Measurements from ENCODE around the gene CEP162.
"Not testable (repeated sequence)": the region's sequence is repeated elsewhere in the genome, so short reads cannot be mapped to it uniquely, and the experiment has no call there.

CEP162 gene

DNA sequence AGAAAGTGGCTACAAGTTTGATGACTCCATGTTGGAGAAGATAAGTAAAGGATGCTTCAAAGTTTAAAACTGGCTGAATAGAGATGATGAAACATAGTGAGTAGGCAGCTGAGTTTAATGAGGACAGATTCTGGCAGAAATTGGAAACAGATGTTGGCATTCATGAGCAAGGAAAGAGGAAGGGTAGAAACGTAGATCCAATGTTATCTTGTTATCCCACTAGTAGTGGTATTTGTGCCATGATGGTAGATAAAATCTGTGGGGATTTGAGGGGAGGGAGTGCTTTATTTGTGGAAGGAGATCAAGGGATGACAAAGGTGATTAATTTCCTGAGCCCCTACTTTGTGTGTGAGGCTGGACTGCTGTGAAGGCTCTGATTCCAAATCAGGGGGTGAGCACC is 124.4 kb downstream of the CEP162 start:
- DNase-seq (ENCODE audit: insufficient read length, low spot score) (no peak), FAIRE-seq (no peak)
- TF ChIP-seq PAX5 (IDR thresholded peaks at IDR 0.05; ENCODE audit: insufficient read depth, low read length, severe bottlenecking) (no peak), SPI1 (IDR thresholded peaks at IDR 0.05; ENCODE audit: low read depth, low read length) (no peak), TAF1 (IDR thresholded peaks at IDR 0.05; ENCODE audit: low read depth, low read length) (no peak), POLR2A (IDR thresholded peaks at IDR 0.05; ENCODE audit: low read depth, low read length) (no peak), POLR2AphosphoS5 (IDR thresholded peaks at IDR 0.05; ENCODE audit: low read depth, low read length) (no peak), POU2F2 (IDR thresholded peaks at IDR 0.05; ENCODE audit: low read depth, low read length) (no peak)

DNA sequence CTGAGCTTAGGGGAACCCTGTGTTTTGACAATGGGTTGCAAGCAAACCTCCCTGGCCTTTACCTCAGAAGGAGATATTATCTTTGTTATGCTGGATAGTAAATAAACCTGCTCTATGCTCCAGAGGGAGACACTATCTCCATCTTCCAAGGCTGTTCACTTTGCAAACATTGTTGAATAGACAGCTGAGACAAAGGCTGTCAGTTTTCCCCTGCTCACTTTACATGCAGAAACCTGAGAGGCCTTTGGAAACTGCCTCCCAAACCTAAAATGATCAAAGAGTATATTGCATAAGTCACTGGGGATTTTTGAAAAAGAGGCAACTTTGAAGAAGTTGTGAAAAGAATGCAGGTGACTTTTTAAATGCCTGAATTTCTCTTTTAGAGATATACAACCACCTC is 132.3 kb downstream of the CEP162 start:
- FAIRE-seq (no peak), DNase-seq (ENCODE audit: insufficient read length, low spot score) (no peak)
- TF ChIP-seq PAX5 (IDR thresholded peaks at IDR 0.05; ENCODE audit: insufficient read depth, low read length, severe bottlenecking), result no peak
- no peak for TF ChIP-seq POLR2A (IDR thresholded peaks at IDR 0.05; ENCODE audit: low read depth, low read length)
- TF ChIP-seq POLR2AphosphoS5 (IDR thresholded peaks at IDR 0.05; ENCODE audit: low read depth, low read length), result no peak

DNA sequence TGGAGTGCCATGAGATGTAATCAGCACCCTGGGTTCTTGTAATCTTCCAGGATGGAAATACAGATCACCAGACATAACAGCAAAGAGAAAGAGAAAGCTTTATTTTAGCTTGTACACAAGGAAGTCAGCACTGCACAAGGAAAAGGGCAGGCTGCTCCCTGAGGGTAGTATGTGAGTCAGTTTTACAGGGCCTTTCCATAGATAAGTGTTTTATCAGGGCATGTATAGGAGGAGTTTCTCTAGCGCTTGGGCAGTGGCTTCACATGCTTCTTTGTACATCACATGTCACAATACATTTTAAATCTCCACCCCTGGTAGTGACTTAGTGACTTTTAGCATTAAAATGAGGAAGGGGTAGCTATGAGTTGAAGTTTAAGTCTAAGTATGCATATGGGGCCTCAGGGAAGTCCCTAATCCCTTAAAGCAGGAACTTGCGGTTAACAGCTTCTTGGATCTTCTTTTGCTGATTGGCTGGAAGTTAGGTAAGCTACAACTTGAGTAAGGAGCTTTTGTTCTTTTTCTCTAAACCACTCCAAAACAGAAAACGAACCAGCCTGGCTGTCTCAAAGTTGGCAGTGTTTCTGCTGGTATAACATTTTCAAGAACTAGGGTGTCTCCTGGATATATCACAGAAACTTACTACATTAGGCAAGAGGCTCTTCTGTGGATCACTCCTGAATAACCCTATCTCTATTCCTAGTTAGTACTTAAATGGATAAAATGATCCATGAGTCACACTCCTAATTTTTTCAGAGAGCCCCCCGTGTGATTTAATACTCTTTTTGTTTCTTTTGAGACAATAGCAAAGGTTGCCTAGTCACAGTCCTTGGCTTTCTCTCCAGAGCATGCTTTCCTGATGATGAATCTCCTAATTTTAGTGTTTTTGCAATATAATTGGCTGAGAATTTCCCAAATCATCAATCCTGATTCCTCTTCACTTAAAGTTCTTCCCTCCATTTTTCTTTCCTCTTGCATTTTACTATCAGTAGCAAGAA is 133.7 kb downstream of the CEP162 start:
- FAIRE-seq (no peak), DNase-seq (ENCODE audit: insufficient read length, low spot score) (no peak)
- TF ChIP-seq SPI1 (IDR thresholded peaks at IDR 0.05; ENCODE audit: low read depth, low read length), result no peak
- TF ChIP-seq TAF1 (IDR thresholded peaks at IDR 0.05; ENCODE audit: low read depth, low read length), result no peak
- TF ChIP-seq POLR2A (IDR thresholded peaks at IDR 0.05; ENCODE audit: low read depth, low read length), result no peak
- no peak for TF ChIP-seq PAX5 (IDR thresholded peaks at IDR 0.05; ENCODE audit: insufficient read depth, low read length, severe bottlenecking)

DNA sequence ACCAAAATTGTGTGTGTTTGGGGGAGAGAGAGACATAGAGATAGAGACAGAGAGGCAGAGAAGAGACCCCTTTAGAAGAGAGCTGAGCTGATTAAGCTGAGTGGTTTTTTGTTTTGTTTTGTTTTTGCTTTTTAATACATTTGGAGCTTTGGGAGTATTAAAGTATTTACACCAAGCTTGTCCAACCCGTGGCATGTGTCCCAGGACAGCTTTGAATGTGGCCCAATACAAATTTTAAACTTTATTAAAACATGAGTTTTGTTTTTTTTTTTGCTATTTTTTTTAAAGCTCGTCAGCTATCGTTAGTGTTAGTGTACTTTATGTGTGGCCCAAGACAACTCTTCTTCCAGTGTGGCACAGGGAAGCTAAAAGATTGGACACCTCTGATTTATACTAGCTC is 137.9 kb downstream of the CEP162 start:
- TF ChIP-seq POU2F2 (IDR thresholded peaks at IDR 0.05; ENCODE audit: low read depth, low read length), result no peak
- no peak for FAIRE-seq
- DNase-seq (ENCODE audit: insufficient read length, low spot score), result no peak

DNA sequence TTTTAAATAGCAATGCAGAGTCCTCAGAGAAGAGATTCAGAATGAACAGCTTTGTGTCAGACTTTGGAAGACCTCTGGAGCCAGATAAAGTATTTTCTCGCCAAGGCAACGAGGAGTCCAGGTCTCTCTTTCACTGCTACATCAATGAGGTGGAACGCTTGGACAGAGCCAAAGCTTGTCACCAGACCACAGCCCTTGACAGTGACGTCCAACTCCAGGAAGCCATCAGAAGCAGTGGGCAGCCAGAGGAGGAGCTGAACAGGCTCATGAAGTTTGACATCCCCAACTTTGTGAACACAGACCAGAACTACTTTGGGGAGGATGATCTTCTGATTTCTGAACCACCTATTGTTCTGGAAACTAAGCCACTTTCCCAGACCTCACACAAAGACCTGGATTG is 138.4 kb downstream of the CEP162 start:
- FAIRE-seq (no peak), DNase-seq (ENCODE audit: insufficient read length, low spot score) (no peak)
- TF ChIP-seq SPI1 (IDR thresholded peaks at IDR 0.05; ENCODE audit: low read depth, low read length), result no peak

DNA sequence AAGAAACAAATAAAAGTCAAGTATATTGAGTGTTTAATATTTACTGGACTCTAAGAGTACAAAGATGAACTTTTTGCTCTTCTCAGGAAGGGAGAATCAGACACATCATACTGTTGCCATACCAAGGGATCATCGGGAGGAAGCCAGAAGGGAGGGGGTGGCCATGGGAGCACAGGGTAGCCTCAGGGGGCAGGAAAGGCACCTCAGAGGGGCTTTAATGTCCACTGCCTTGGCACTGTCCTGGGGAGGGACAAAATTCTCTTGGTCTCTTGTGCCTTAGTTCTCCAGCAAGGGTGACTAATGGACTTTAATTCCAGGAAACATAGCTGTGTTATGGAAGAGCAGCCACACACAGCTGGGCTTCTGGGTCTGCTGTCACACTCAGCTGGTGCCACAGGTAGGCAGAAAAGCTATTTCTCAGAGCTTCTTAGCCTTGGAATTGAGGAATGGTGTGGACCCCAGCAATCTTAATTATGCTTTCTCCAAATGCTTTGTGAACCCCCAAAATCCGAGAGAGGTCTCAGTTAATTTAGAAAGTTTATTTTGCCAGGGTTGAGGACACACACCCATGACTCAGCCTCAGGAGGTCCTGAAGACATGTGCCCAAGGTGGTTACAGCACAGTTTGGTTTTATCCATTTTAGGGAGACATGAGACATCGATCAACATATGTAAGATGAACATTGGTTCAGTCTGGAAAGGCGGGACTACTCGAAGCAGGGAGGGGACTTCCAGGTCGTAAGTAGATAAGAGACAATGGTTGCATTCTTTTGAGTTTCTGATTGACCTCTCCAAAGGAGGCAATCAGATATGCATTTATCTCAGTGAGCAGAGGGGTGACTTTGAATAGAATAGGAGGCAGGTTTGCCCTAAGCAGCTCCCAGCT is 140.7 kb downstream of the CEP162 start:
- no peak for DNase-seq (ENCODE audit: insufficient read length, low spot score)
- FAIRE-seq, result no peak
- TF ChIP-seq SPI1 (IDR thresholded peaks at IDR 0.05; ENCODE audit: low read depth, low read length), result no peak
- no peak for TF ChIP-seq PAX5 (IDR thresholded peaks at IDR 0.05; ENCODE audit: insufficient read depth, low read length, severe bottlenecking)
- no peak for TF ChIP-seq POLR2AphosphoS5 (IDR thresholded peaks at IDR 0.05; ENCODE audit: low read depth, low read length)
- no peak for TF ChIP-seq TAF1 (IDR thresholded peaks at IDR 0.05; ENCODE audit: low read depth, low read length)
- no peak for TF ChIP-seq POLR2A (IDR thresholded peaks at IDR 0.05; ENCODE audit: low read depth, low read length)
- no peak for TF ChIP-seq POU2F2 (IDR thresholded peaks at IDR 0.05; ENCODE audit: low read depth, low read length)

DNA sequence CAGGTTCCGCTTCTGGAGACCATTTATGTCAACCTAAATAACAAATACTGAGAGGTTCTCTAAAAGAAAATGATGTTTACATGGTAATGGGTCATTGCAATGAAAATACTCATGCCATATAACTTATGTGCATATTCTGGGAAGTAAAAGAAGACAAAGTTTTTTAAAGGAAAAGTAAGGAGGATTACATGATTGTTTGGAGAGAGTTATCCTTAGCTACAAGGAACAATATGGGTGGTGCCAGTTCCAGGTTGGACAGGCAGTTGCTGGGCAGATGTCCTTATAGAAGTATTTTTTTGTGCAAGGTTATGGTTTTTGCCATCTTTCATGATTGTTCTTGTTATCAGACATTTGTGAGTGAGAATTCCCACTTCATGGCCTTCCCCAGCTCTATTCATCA is 141.4 kb downstream of the CEP162 start:
- DNase-seq (ENCODE audit: insufficient read length, low spot score) (no peak), FAIRE-seq (no peak)
- TF ChIP-seq SPI1 (IDR thresholded peaks at IDR 0.05; ENCODE audit: low read depth, low read length) (no peak), PAX5 (IDR thresholded peaks at IDR 0.05; ENCODE audit: insufficient read depth, low read length, severe bottlenecking) (no peak), POLR2A (IDR thresholded peaks at IDR 0.05; ENCODE audit: low read depth, low read length) (no peak), TAF1 (IDR thresholded peaks at IDR 0.05; ENCODE audit: low read depth, low read length) (no peak), POU2F2 (IDR thresholded peaks at IDR 0.05; ENCODE audit: low read depth, low read length) (no peak), POLR2AphosphoS5 (IDR thresholded peaks at IDR 0.05; ENCODE audit: low read depth, low read length) (no peak)

DNA sequence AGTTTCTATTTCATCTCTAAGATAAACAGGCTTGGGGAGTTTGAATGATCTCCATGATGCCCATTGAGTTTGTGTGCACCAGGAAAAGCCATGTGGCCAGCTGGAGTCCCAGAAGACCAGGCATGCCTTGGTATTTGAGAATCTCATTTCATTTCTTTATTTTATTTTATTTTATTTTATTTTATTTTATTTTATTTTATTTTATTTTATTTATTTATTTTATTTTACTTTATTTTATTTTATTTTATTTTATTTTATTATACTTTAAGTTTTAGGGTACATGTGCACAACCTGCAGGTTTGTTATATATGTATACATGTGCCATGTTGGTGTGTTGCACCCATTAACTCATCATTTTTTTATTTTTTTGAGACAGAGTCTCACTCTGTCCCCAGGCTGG is 142.7 kb downstream of the CEP162 start:
- FAIRE-seq; DNase-seq (ENCODE audit: insufficient read length, low spot score): not testable (repeated sequence)

DNA sequence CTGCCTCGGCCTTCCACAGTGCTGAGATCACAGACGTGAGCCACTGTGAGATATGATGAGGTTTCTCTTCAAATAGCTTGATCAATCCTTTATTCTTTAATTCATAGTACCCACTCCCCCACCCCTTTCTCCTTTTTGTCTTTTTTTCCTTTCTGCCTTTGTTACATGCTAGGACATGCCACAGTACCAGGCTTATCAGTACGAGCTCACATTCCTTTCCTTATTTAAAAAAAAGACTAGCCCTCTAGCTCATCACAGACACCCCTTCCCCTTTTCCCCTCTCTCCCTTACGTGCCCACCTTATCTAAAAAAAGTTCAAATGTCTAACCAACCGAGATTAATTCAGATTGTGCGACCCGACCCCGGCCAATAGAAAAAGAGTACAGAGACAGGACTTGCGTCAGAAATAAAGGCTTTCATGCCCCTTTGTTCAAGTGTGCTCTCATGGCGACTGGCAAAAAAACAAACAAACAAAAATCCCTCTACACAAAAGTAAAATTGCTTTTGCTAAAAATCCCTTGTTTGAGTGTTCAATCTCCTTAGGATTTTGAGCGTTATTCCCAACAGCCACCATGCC is 144.7 kb downstream of the CEP162 start:
- DNase-seq (ENCODE audit: insufficient read length, low spot score) (no peak), FAIRE-seq (no peak)
- TF ChIP-seq POLR2AphosphoS5 (IDR thresholded peaks at IDR 0.05; ENCODE audit: low read depth, low read length) (no peak), TAF1 (IDR thresholded peaks at IDR 0.05; ENCODE audit: low read depth, low read length) (no peak), POLR2A (IDR thresholded peaks at IDR 0.05; ENCODE audit: low read depth, low read length) (no peak), SPI1 (IDR thresholded peaks at IDR 0.05; ENCODE audit: low read depth, low read length) (no peak), PAX5 (IDR thresholded peaks at IDR 0.05; ENCODE audit: insufficient read depth, low read length, severe bottlenecking) (no peak)

DNA sequence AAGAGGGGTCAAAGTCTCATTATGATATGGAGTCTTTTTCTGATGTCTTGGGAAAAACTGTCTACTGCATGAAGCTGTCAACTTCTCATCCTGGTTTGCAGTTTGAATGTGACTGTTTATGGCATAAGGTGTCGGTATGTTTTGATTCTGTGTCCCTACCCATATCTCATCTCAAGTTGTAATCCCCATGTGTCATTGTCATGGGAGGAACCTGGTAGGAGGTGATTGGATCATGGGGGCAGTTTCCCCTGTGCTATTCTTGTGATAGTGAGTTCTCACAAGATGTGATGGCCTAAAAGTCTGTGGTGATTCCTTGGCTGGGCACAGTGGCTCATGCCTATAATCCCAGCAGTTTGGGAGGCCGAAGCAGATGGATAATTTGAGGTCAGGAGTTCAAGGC is 146.2 kb downstream of the CEP162 start:
- TF ChIP-seq POLR2AphosphoS5 (IDR thresholded peaks at IDR 0.05; ENCODE audit: low read depth, low read length), result no peak
- TF ChIP-seq POU2F2 (IDR thresholded peaks at IDR 0.05; ENCODE audit: low read depth, low read length), result no peak
- no peak for TF ChIP-seq POLR2A (IDR thresholded peaks at IDR 0.05; ENCODE audit: low read depth, low read length)
- no peak for TF ChIP-seq TAF1 (IDR thresholded peaks at IDR 0.05; ENCODE audit: low read depth, low read length)
- TF ChIP-seq SPI1 (IDR thresholded peaks at IDR 0.05; ENCODE audit: low read depth, low read length), result no peak
- no peak for TF ChIP-seq PAX5 (IDR thresholded peaks at IDR 0.05; ENCODE audit: insufficient read depth, low read length, severe bottlenecking)
- no peak for DNase-seq (ENCODE audit: insufficient read length, low spot score)
- no peak for FAIRE-seq
